ENCODE results near the gene CCL21. TPM values are rescaled to one million over a fixed set of nuclear protein-coding genes. Genes with fewer than 3 reads are reported as not detected.

The CCL21 gene
- total and polyA plus RNA-seq, 2 of the 8 experiments (the other 6 are each of a cell fraction or from before 2014, with no cell fraction given): not detected

GRCh38 chr9:34659592-34660253 is 50.2 kb downstream of the CCL21 start (continued):
- TF ChIP-seq CHD7 (IDR thresholded peaks at IDR 0.05; ENCODE audit: insufficient replicate concordance, low read length) (no peak), SIX5 (IDR thresholded peaks at IDR 0.05; ENCODE audit: low read depth, low read length) (no peak), EGR1 (IDR thresholded peaks at IDR 0.05; ENCODE audit: borderline replicate concordance, low read depth, low read length) (no peak)

Measured in H1 (cell line).